PC-9 (cell line): ENCODE data around the gene MTHFD1. TPM values are rescaled to one million over a fixed set of nuclear protein-coding genes. Genes with fewer than 3 reads are reported as not detected.
"Not testable (repeated sequence)": the region's sequence is repeated elsewhere in the genome, so short reads cannot be mapped to it uniquely, and the experiment has no call there.

Source experiments
- BruUV-seq: library from RNA; stranded (reverse); fragments of 400-500 nt; replicated peaks from 2 replicates; lab custom pipeline; 2021; lab: Mats Ljungman, UMichigan
- CTCF ChIA-PET: fragments of 300-600 bp; sonication (Branson Sonifier 250); formaldehyde crosslinking; loops from one replicate; lab custom pipeline; 2022; ENCODE audit warnings: antibody characterized with exemption; lab: Charles Lee
- POLR2A ChIA-PET: fragments of 300-600 bp; sonication (Branson Sonifier 250); formaldehyde crosslinking; loops from one replicate; lab custom pipeline; 2022; ENCODE audit warnings: antibody characterized with exemption; ENCODE audit not compliant: unreplicated experiment; lab: Charles Lee
- DNase-seq, 2 experiments: peaks; one replicate each; pipeline versions ENCODE4 v3.0.0 to v3.0.0-alpha.2; 2015 to 2022; ENCODE audit warnings: mixed read lengths in 1 of 2
- H2AFZ ChIP-seq: fragments of 200-600 bp; sonication (generic); 2 replicates; pipeline ENCODE4 v1.8.1; 2017; ENCODE audit warnings: antibody characterized with exemption
- H3F3A ChIP-seq: fragments of 200-600 bp; sonication (generic); 2 replicates; pipeline ENCODE4 v1.8.1; 2017; ENCODE audit warnings: antibody characterized with exemption, mild to moderate bottlenecking, low read depth; ENCODE audit not compliant: insufficient read depth
- H3K27ac ChIP-seq: fragments of 200-600 bp; sonication (generic); 2 replicates; pipeline ENCODE4 v1.6.1; 2016; ENCODE audit warnings: mixed run types
- H3K27me3 ChIP-seq: fragments of 200-600 bp; sonication (generic); 2 replicates; pipeline ENCODE4 v1.6.1; 2016; ENCODE audit warnings: low read depth, mixed run types; ENCODE audit not compliant: insufficient read depth
- H3K36me3 ChIP-seq: fragments of 200-600 bp; sonication (generic); 2 replicates; pipeline ENCODE4 v1.6.1; 2016; ENCODE audit warnings: low read depth, mixed run types
- H3K4me1 ChIP-seq: fragments of 200-600 bp; sonication (generic); replicated peaks from 2 replicates; pipeline ENCODE4 v1.6.1; 2016; ENCODE audit warnings: mixed run types; ENCODE audit not compliant: insufficient read depth
- H3K4me2 ChIP-seq: fragments of 200-600 bp; sonication (generic); 2 replicates; pipeline ENCODE4 v1.6.1; 2017; ENCODE audit warnings: mixed run types
- H3K4me3 ChIP-seq: fragments of 200-600 bp; sonication (generic); 2 replicates; pipeline ENCODE4 v1.6.1; 2016; ENCODE audit warnings: mixed run types
- H3K79me2 ChIP-seq: fragments of 200-600 bp; sonication (generic); 2 replicates; pipeline ENCODE4 v1.6.1; 2017; ENCODE audit warnings: low read depth, mixed run types
- H3K9me2 ChIP-seq: fragments of 200-600 bp; sonication (generic); 2 replicates; pipeline ENCODE4 v1.8.1; 2017; ENCODE audit warnings: mild to moderate bottlenecking; ENCODE audit not compliant: insufficient read depth
- H3K9me3 ChIP-seq: fragments of 200-600 bp; sonication (generic); 2 replicates; pipeline ENCODE4 v1.8.1; 2016; ENCODE audit warnings: low read depth; ENCODE audit not compliant: insufficient read depth
- H4K20me1 ChIP-seq: fragments of 200-600 bp; sonication (generic); 2 replicates; pipeline ENCODE4 v1.8.1; 2017; ENCODE audit not compliant: insufficient read depth
- CTCF ChIP-seq: fragments of 200-600 bp; sonication (generic); conservative IDR thresholded peaks from 2 replicates; pipeline ENCODE4 v1.6.1; 2017; ENCODE audit warnings: mixed run types, antibody characterized with exemption, mild to moderate bottlenecking, moderate library complexity
- EZH2 ChIP-seq: fragments of 200-600 bp; sonication (generic); IDR thresholded peaks from 2 replicates; pipeline ENCODE4 v1.8.0; 2017; ENCODE audit warnings: antibody characterized with exemption, low read depth
- intact Hi-C: fragments of 100-400 bp; cut with micrococcal nuclease; formaldehyde crosslinking; loops from one replicate; pipeline ENCODE4 v1.10.0; 2022; ENCODE audit not compliant: unreplicated experiment
- total RNA-seq: library from RNA; stranded (reverse); gene quantifications from 2 replicates; pipeline ENCODE4 v1.2.3, GENCODE V29; 2021

The MTHFD1 gene
- total RNA-seq, 1 experiment from 2014 or later, result 161 TPM

- no peak overlapping the region for H3K4me3 ChIP-seq
- H4K20me1 ChIP-seq, result 0 out of 2 replicates have a peak, but pooled peaks cover 4% of the 10 kb centered on the region
- no peaks in the 10 kb centered on the region for H3K9me3 ChIP-seq
- intact Hi-C loops, result no loop called here
- peaks cover 84% of the 10 kb centered on the region for H3K79me2 ChIP-seq
- no peak for TF ChIP-seq CTCF
- no peak for TF ChIP-seq EZH2
- POLR2A ChIA-PET, result no interaction called here
- CTCF ChIA-PET, result no interaction called here
- DNase-seq, result no peak
- H3K36me3 ChIP-seq, result peaks cover 7% of the 10 kb centered on the region; the same call in 1 of the 2 replicates
- H3K4me1 ChIP-seq, result peaks cover 19% of the 10 kb centered on the region
- H3K27me3 ChIP-seq, result no peaks in the 10 kb centered on the region
- BruUV-seq, result no TSS peak
- H2AFZ ChIP-seq, result no peak overlapping the region
- peaks cover 17% of the 10 kb centered on the region; the same call in 1 of the 2 replicates for H3F3A ChIP-seq
- H3K4me2 ChIP-seq, result no peak overlapping the region
- H3K9me2 ChIP-seq, result no peaks in the 10 kb centered on the region
- H3K27ac ChIP-seq, result no peak overlapping the region
Measured at GRCh38 chr14:64391113-64391725, 3.1 kb downstream of the MTHFD1 start.

GRCh38 chr14:64391986-64392385, 3.8 kb downstream of the MTHFD1 start:
- Histone ChIP-seq H3F3A (peaks cover 11% of the 10 kb centered on the region; the same call in 1 of the 2 replicates), H4K20me1 (0 out of 2 replicates have a peak, but pooled peaks cover 4% of the 10 kb centered on the region), H3K4me2 (no peak overlapping the region), H3K36me3 (peaks cover 7% of the 10 kb centered on the region; the same call in 1 of the 2 replicates), H3K9me3 (no peaks in the 10 kb centered on the region), H3K79me2 (peaks cover 76% of the 10 kb centered on the region), H3K4me1 (peaks cover 11% of the 10 kb centered on the region), H3K4me3 (no peak overlapping the region), H2AFZ (no peak overlapping the region), H3K27ac (no peak overlapping the region), H3K27me3 (no peaks in the 10 kb centered on the region), H3K9me2 (no peaks in the 10 kb centered on the region)
- ChIA-PET POLR2A (no interaction called here), CTCF (no interaction called here)
- no peak for DNase-seq
- BruUV-seq, result no TSS peak
- TF ChIP-seq EZH2 (no peak), CTCF (no peak)
- intact Hi-C loops, result no loop called here

GRCh38 chr14:64393189-64393726, 5.1 kb downstream of the MTHFD1 start:
- BruUV-seq, H3K4me3 ChIP-seq, intact Hi-C loops, H3K4me2 ChIP-seq, H3K27ac ChIP-seq, H3K36me3 ChIP-seq, H3F3A ChIP-seq, H3K9me2 ChIP-seq, H3K9me3 ChIP-seq, DNase-seq, POLR2A ChIA-PET, H4K20me1 ChIP-seq, H3K27me3 ChIP-seq, CTCF ChIA-PET, H2AFZ ChIP-seq: not testable (repeated sequence)
- Histone ChIP-seq H3K4me1 (peaks cover 11% of the 10 kb centered on the region), H3K79me2 (peaks cover 82% of the 10 kb centered on the region)
